WI38 (cell line): ENCODE results near the gene RNF41.
"Not testable (repeated sequence)": the region's sequence is repeated elsewhere in the genome, so short reads cannot be mapped to it uniquely, and the experiment has no call there.

Source experiments
- H3K4me3 ChIP-seq: 2 replicates; pipeline ENCODE4 v1.5.1; 2011; ENCODE audit warnings: low read depth, mild to moderate bottlenecking, control low read depth, low read length
- CTCF ChIP-seq: IDR thresholded peaks from 2 replicates; pipeline ENCODE4 v1.5.1; 2012; ENCODE audit warnings: low read depth, mild to moderate bottlenecking, control low read depth, low read length

The RNF41 gene

GRCh38 chr12:56221757-56222530 lies at the start of gene RNF41:
TSS of gene RNF41 (minus strand) at chr12:56221922. CDS start at chr12:56214047, 7,875 bp downstream.
- peak within 1 kb of the TSS; percentile 92 for H3K4me3 ChIP-seq
- no peak for TF ChIP-seq CTCF

- no peak overlapping the region for H3K4me3 ChIP-seq
- peak; percentile 20; the same call in 1 of the 2 replicates for TF ChIP-seq CTCF
Observed at GRCh38 chr12:56271031-56271430, 49.3 kb upstream of the RNF41 start.

GRCh38 chr12:56267443-56268071 lies 45.8 kb upstream of the RNF41 start:
- no peak for TF ChIP-seq CTCF
- H3K4me3 ChIP-seq, result peak overlapping the region; percentile 74

- H3K4me3 ChIP-seq, result peak within 1 kb of the TSS; percentile 74
- TF ChIP-seq CTCF, result peak; percentile 78
Observed at GRCh38 chr12:56266693-56267442, 45.1 kb upstream of the RNF41 start, which contains the start of gene COQ10A. TSS of gene COQ10A (plus strand) at chr12:56266942. CDS start at chr12:56267119, 177 bp downstream.

GRCh38 chr12:56266068-56266692 lies 44.5 kb upstream of the RNF41 start:
- peak overlapping the region; percentile 74 for H3K4me3 ChIP-seq

- not testable (repeated sequence) for H3K4me3 ChIP-seq
Observed at GRCh38 chr12:56262955-56263354, 41.2 kb upstream of the RNF41 start.

GRCh38 chr12:56261503-56262232 lies 39.9 kb upstream of the RNF41 start:
- no peak overlapping the region for H3K4me3 ChIP-seq
- no peak for TF ChIP-seq CTCF
